BLaER1 treated with 17β-estradiol and CSF1 and Interleukin-3, amounts not matched to agents 10 nM and 100 nM (cell line): ENCODE results near the gene SPOCD1.
A peak's percentile ranks its signal among the peaks of the same experiment; 100 is the strongest.

Experiments used
- H3K27ac ChIP-seq, 11 experiments: shearing (Covaris generic); formaldehyde crosslinking; 2 replicates each; pipeline ENCODE4 v1.8.1; 2022
- H3K27me3 ChIP-seq, 11 experiments: shearing (Covaris generic); formaldehyde crosslinking; 2 replicates each; pipeline ENCODE4 v1.8.1; 2022
- H3K36me3 ChIP-seq, 11 experiments: shearing (Covaris generic); formaldehyde crosslinking; 2 replicates each; pipeline ENCODE4 v1.8.1; 2022
- H3K4me1 ChIP-seq, 10 experiments: shearing (Covaris generic); formaldehyde crosslinking; 2 replicates each; pipeline ENCODE4 v1.8.1; 2022
- H3K4me2 ChIP-seq, 11 experiments: shearing (Covaris generic); formaldehyde crosslinking; 2 replicates each; pipeline ENCODE4 v1.8.1; 2022
- H3K4me3 ChIP-seq, 10 experiments: shearing (Covaris generic); formaldehyde crosslinking; 2 replicates each; pipeline ENCODE4 v1.8.1; 2022
- H3K9ac ChIP-seq, 11 experiments: shearing (Covaris generic); formaldehyde crosslinking; 2 replicates each; pipeline ENCODE4 v1.8.1; 2022
- H3K9me3 ChIP-seq, 11 experiments: shearing (Covaris generic); formaldehyde crosslinking; replicated peaks in 1 of 11; 2 replicates each; pipeline ENCODE4 v1.8.1; 2022
- H4K20me1 ChIP-seq, 11 experiments: shearing (Covaris generic); formaldehyde crosslinking; 2 replicates each; pipeline ENCODE4 v1.8.1; 2022
- Cebpa-rat ChIP-seq, 11 experiments: shearing (Covaris generic); IDR thresholded peaks; 2 replicates each; pipeline ENCODE4 v1.8.1; 2022

SPOCD1 gene

GRCh38 chr1:31752258-31752657 lies 63.6 kb downstream of the SPOCD1 start:
- Histone ChIP-seq H3K9ac (0 out of 22 replicates have a peak overlapping the region, but pooled peaks of 2 of the 11 experiments have one; percentile 1 to 23), H3K4me3 (no peak overlapping the region), H4K20me1 (peaks cover 0 to 23% (median 0%) of the 10 kb centered on the region in 11 experiments; a peak in 5 of 22 replicates), H3K27ac (peak overlapping the region in 2 of 11 experiments; percentile 5 to 41; a peak in 1 of 22 replicates), H3K4me2 (peak overlapping the region; percentile 12 to 83 (median 64)), H3K9me3 (no peaks in the 10 kb centered on the region), H3K36me3 (no peaks in the 10 kb centered on the region), H3K27me3 (peaks cover 0 to 8% (median 0%) of the 10 kb centered on the region in 11 experiments; a peak in 1 of 22 replicates), H3K4me1 (peaks cover 47 to 73% (median 64%) of the 10 kb centered on the region in 10 experiments)
- no peak for TF ChIP-seq Cebpa-rat (IDR thresholded peaks at IDR 0.05)

GRCh38 chr1:31751822-31752241 lies 64.0 kb downstream of the SPOCD1 start:
- Histone ChIP-seq H3K27ac (0 out of 22 replicates have a peak overlapping the region, but pooled peaks of 1 of the 11 experiments have one; percentile 41), H4K20me1 (peaks cover 0 to 20% (median 0%) of the 10 kb centered on the region in 11 experiments; a peak in 5 of 22 replicates), H3K27me3 (peaks cover 0 to 8% (median 0%) of the 10 kb centered on the region in 11 experiments; a peak in 1 of 22 replicates), H3K4me3 (no peak overlapping the region), H3K9ac (0 out of 22 replicates have a peak overlapping the region, but pooled peaks of 2 of the 11 experiments have one; percentile 1 to 23), H3K4me1 (peaks cover 47 to 76% (median 68%) of the 10 kb centered on the region in 10 experiments), H3K4me2 (peak overlapping the region; percentile 12 to 83 (median 64); a peak in 21 of 22 replicates), H3K36me3 (no peaks in the 10 kb centered on the region), H3K9me3 (no peaks in the 10 kb centered on the region)
- TF ChIP-seq Cebpa-rat (IDR thresholded peaks at IDR 0.05): no peak

GRCh38 chr1:31750858-31751510 lies 64.8 kb downstream of the SPOCD1 start:
- no peak for TF ChIP-seq Cebpa-rat (IDR thresholded peaks at IDR 0.05)
- Histone ChIP-seq H3K36me3 (no peaks in the 10 kb centered on the region), H4K20me1 (peaks cover 0 to 19% (median 0%) of the 10 kb centered on the region in 11 experiments; a peak in 5 of 22 replicates), H3K9ac (no peak overlapping the region), H3K27me3 (peaks cover 0 to 8% (median 0%) of the 10 kb centered on the region in 11 experiments; a peak in 1 of 22 replicates), H3K4me1 (peaks cover 47 to 79% (median 74%) of the 10 kb centered on the region in 10 experiments), H3K27ac (no peak overlapping the region; a peak in 1 of 22 replicates), H3K9me3 (no peaks in the 10 kb centered on the region), H3K4me3 (no peak overlapping the region), H3K4me2 (peak overlapping the region; percentile 60 to 83 (median 72))

GRCh38 chr1:31749785-31750735 lies 65.8 kb downstream of the SPOCD1 start:
- peaks cover 0 to 8% (median 0%) of the 10 kb centered on the region in 11 experiments; a peak in 1 of 22 replicates for H3K27me3 ChIP-seq
- H3K4me2 ChIP-seq: peak overlapping the region; percentile 60 to 83 (median 72)
- no peaks in the 10 kb centered on the region for H3K9me3 ChIP-seq
- H3K4me1 ChIP-seq: peaks cover 43 to 79% (median 75%) of the 10 kb centered on the region in 10 experiments
- H3K36me3 ChIP-seq: no peaks in the 10 kb centered on the region
- TF ChIP-seq Cebpa-rat (IDR thresholded peaks at IDR 0.05): no peak
- no peak overlapping the region for H3K9ac ChIP-seq
- H3K27ac ChIP-seq: no peak overlapping the region
- H3K4me3 ChIP-seq: no peak overlapping the region
- peaks cover 0 to 24% (median 0%) of the 10 kb centered on the region in 11 experiments; a peak in 5 of 22 replicates for H4K20me1 ChIP-seq

- H3K36me3 ChIP-seq: no peaks in the 10 kb centered on the region
- peaks cover 0 to 8% (median 0%) of the 10 kb centered on the region in 11 experiments; a peak in 3 of 22 replicates for H3K27me3 ChIP-seq
- H3K4me1 ChIP-seq: peaks cover 33 to 79% (median 75%) of the 10 kb centered on the region in 10 experiments
- no peak for TF ChIP-seq Cebpa-rat (IDR thresholded peaks at IDR 0.05)
- peak overlapping the region in 1 of 11 experiments; percentile 6; a peak in 1 of 22 replicates for H3K9ac ChIP-seq
- peak overlapping the region in 1 of 11 experiments; percentile 27; a peak in 1 of 22 replicates for H3K4me2 ChIP-seq
- H3K4me3 ChIP-seq: no peak overlapping the region
- no peak overlapping the region for H3K27ac ChIP-seq
- no peaks in the 10 kb centered on the region for H3K9me3 ChIP-seq
- peaks cover 0 to 28% (median 0%) of the 10 kb centered on the region in 11 experiments; a peak in 3 of 22 replicates for H4K20me1 ChIP-seq
These were observed 67.5 kb downstream of the SPOCD1 start for GRCh38 chr1:31748365-31748764.

- H3K36me3 ChIP-seq: no peaks in the 10 kb centered on the region
- no peak overlapping the region for H3K4me3 ChIP-seq
- H3K9me3 ChIP-seq: no peaks in the 10 kb centered on the region
- H3K9ac ChIP-seq: no peak overlapping the region
- peaks cover 27 to 79% (median 75%) of the 10 kb centered on the region in 10 experiments for H3K4me1 ChIP-seq
- peak overlapping the region in 6 of 11 experiments; percentile 59 to 94 (median 80); a peak in 8 of 22 replicates for H3K4me2 ChIP-seq
- H3K27me3 ChIP-seq: peaks cover 0 to 8% (median 0%) of the 10 kb centered on the region in 11 experiments; a peak in 3 of 22 replicates
- H4K20me1 ChIP-seq: peaks cover 0 to 28% (median 0%) of the 10 kb centered on the region in 11 experiments; a peak in 3 of 22 replicates
- H3K27ac ChIP-seq: no peak overlapping the region
- TF ChIP-seq Cebpa-rat (IDR thresholded peaks at IDR 0.05): no peak
These were observed 68.5 kb downstream of the SPOCD1 start for GRCh38 chr1:31747304-31747703.

- peaks cover 0 to 28% (median 0%) of the 10 kb centered on the region in 11 experiments; a peak in 4 of 22 replicates for H4K20me1 ChIP-seq
- no peak overlapping the region for H3K4me3 ChIP-seq
- no peaks in the 10 kb centered on the region for H3K9me3 ChIP-seq
- no peaks in the 10 kb centered on the region for H3K36me3 ChIP-seq
- H3K27me3 ChIP-seq: peaks cover 0 to 12% (median 0%) of the 10 kb centered on the region in 11 experiments; a peak in 3 of 22 replicates
- H3K9ac ChIP-seq: peak overlapping the region in 2 of 11 experiments; percentile 11 to 36; a peak in 1 of 22 replicates
- TF ChIP-seq Cebpa-rat (IDR thresholded peaks at IDR 0.05): no peak
- H3K4me1 ChIP-seq: peaks cover 25 to 79% (median 75%) of the 10 kb centered on the region in 10 experiments
- 0 out of 22 replicates have a peak overlapping the region, but pooled peaks of 1 of the 11 experiments have one; percentile 2 for H3K27ac ChIP-seq
- peak overlapping the region in 10 of 11 experiments; percentile 14 to 94 (median 66); a peak in 18 of 22 replicates for H3K4me2 ChIP-seq
These were observed 69.1 kb downstream of the SPOCD1 start for GRCh38 chr1:31746687-31747086.
